Kasumi-1 (cell line): Measurements from ENCODE around the gene PLPPR1.

ENCODE experiments used
- DNase-seq, 2 experiments: peaks; one replicate each; lab custom pipeline; 2025; lab: John Stamatoyannopoulos, UW

The PLPPR1 gene

GRCh38 chr9:101047848-101048397 is 19.4 kb downstream of the PLPPR1 start:
- DNase-seq, result no peak

- DNase-seq, result no peak
These were observed 22.1 kb downstream of the PLPPR1 start for GRCh38 chr9:101050650-101051049.

- DNase-seq, result no peak
These were observed 26.1 kb downstream of the PLPPR1 start for GRCh38 chr9:101054657-101055056.

DNA sequence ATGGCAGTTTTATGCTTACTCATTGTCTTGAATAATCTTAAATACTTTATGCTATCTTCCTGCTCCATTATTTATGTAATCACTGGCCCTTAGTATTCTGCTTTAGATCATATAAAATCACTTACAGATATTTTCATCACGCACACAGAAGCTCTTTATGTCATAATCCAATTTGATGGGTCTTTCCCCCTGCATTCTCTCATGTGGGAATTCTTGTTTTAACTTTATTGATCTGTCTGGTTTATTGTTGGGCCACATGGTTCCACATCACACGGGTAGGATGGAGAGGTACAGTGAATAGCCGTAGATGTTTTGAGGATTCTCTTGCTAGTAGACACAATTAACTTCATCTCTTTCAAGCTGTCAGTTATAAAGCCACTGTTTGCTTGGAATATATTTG is 27.0 kb downstream of the PLPPR1 start:
- DNase-seq, result no peak

DNA sequence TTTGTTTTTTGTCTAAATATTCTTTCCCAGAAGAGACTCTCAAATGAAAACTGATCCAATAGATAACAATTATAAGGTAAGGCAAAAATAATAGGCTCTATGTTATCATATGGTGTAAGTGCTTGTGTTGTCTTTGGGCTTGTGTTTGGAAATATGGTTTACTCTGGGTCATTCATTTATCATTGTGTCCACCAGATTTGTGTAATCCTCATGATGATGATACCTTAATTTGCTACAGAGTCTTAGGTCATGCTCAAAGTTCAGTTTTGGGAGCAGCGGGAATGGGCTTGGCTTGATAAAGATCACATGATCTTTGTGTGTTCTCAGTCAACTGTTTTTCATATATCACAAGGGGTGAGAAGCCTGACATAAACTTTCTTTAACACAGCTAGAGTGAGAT is 34.2 kb downstream of the PLPPR1 start:
- no peak for DNase-seq

GRCh38 chr9:101063192-101063591 is 34.7 kb downstream of the PLPPR1 start:
- DNase-seq, result no peak

DNA sequence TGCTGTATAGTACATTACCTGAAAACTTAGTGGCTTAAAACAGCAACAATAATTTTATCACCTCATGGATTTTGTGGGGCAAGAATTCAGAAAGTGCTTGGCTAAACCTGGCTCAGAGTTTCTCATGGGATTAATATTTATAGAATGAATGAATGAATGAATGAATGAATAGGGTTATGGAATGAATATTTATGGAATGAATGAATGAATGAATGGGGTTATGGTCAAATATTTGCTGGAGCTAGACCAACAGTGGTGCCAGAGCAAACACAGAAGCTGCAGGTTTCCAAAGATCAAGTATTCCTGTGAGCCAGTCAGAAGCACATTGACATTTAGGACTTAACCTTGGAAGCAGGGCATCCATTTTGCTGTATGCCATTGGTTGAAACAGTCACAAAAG is 35.7 kb downstream of the PLPPR1 start:
- DNase-seq, result no peak

DNA sequence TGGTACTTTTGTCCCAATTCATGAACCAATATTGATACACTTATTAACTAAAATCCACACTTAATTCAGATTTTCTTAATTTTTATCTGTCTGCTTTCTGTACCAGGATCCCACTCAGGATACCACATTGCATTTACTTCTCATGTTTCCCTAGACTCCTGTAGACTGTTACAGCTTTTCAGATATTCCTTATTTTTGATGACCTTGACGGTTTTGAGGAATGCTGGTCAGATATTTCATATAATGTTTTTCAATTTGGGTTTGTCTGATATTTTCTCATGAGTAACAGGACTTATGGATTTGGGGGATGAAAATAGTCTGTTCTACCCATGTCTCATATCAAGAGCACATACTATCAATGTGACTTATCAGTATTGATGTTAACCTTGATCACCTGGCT is 37.4 kb downstream of the PLPPR1 start:
- DNase-seq, result no peak

DNA sequence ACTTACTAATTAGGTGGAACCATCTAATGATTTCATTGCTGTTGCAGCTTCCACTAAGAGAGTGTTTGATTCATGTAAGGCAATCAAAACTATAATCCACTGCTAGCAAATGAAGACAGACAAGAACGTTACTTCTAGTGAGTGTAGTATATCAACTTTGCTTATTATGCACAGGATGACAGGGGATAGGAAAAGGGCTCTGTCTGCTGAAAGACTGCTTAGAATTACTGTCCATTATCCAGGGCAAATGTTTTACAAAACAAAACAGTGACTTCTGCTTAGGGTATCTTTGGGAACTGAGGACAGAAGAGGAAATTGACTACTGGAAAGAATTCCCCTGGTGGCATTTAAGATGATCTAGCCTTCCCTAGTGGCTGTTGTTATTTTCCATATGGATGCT is 40.2 kb downstream of the PLPPR1 start:
- no peak for DNase-seq

- no peak for DNase-seq
These were observed 43.7 kb downstream of the PLPPR1 start for GRCh38 chr9:101072259-101072658.

- DNase-seq, result no peak
These were observed 44.6 kb downstream of the PLPPR1 start for GRCh38 chr9:101073122-101073521.

DNA sequence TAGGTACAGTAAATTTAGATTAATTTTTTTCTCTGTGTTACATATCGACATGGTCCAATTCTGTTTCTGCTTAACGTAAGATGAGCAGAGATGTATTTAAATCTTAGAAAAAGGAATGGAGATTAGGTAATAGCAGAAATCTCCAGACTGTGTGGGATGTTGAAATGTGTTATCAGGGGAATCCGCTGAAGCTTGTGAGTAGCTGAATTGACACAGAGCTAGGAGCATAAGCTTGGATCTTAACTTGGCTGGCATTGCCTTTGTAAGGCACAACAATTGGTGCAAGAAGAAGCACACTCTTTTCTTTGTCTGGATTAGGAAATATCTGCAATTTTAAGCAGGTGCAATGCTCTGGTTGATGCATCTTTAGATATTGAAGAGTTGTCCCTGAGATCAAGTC is 53.1 kb downstream of the PLPPR1 start:
- no peak for DNase-seq

GRCh38 chr9:101083448-101084202 is 55.1 kb downstream of the PLPPR1 start:
- no peak for DNase-seq

DNA sequence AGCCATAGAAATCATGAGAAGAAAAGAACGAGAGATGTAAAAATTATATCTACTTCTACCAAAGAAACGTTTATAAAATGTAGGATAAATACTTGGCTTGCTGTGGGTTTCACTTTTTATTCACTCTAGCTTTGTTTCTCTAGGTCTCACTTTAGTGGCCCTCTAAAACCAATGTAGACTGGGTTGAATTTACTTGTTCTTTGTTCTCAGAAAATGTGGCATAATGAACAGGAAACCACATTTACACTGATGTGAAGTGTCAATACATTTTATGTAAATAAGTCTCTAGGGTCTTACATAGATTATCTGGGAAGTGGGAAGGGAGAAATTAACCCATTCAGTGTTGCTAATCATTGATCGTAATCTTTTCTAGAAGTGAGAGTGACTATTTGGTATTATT is 58.9 kb downstream of the PLPPR1 start:
- DNase-seq, result no peak

- DNase-seq, result no peak
These were observed 64.4 kb downstream of the PLPPR1 start for GRCh38 chr9:101092922-101093321.

DNA sequence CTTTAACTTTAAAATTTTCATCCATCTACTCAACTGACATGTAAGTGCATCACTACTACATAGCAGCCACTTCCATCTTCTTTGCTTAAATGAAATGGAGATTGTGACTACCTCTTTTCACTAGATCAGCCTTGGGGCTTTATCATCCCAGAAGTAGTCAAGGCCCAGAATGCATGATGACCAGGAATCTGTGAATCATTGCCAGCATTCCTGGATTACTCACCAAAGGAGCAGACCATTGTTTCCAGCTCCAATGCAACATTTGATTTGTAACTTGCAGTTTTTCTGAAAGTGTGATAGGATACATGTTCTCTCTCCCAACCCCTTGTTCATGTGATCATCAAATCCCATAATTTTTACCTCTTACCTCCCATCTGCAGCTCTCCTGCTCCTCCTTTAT is 65.1 kb downstream of the PLPPR1 start:
- DNase-seq, result no peak

- DNase-seq, result no peak
These were observed 66.2 kb downstream of the PLPPR1 start for GRCh38 chr9:101094686-101095085.

GRCh38 chr9:101097210-101097609 is 68.7 kb downstream of the PLPPR1 start:
- DNase-seq, result no peak

- DNase-seq, result no peak
These were observed 69.9 kb downstream of the PLPPR1 start for GRCh38 chr9:101098392-101098791.

DNA sequence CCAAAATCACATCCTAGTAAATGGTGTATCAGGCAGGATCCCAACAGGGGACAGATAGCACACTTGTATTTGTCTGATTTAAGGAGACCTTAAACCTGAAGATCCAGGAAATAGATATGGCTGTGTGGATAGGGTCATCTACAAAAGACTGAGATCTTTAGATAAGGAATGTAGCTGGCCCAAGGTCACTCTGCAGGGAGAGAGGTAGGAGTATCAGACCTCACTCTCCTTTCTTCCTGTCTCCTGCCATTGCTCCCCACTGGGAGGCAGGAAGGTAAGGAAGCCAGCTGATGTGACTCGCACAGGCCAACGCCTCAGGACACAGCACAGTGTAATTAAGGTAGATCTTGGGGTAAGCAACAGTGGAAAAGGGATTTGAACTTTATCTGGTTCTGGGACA is 85.8 kb downstream of the PLPPR1 start:
- no peak for DNase-seq

- no peak for DNase-seq
These were observed 86.6 kb downstream of the PLPPR1 start for GRCh38 chr9:101115102-101115501.

- DNase-seq, result no peak
These were observed 88.6 kb downstream of the PLPPR1 start for GRCh38 chr9:101117161-101117560.

GRCh38 chr9:101119206-101119819 is 90.8 kb downstream of the PLPPR1 start:
- DNase-seq, result peak; percentile 37 to 48
